Stimulated activated CD8-positive, alpha-beta memory T cell treated with anti-CD3 and anti-CD28 coated beads, Interleukin-15, amount 100 ng/mL, for 48 hours (primary cell): ENCODE data around the gene TMEM186.
"Not testable (repeated sequence)": the region's sequence is repeated elsewhere in the genome, so short reads cannot be mapped to it uniquely, and the experiment has no call there.

ENCODE experiments used
- DNase-seq, 2 donors: peaks; one replicate each; pipeline ENCODE4 v3.0.0-alpha.2; 2020; ENCODE audit warnings: low read depth in 2 of 2

The TMEM186 gene, protein sequence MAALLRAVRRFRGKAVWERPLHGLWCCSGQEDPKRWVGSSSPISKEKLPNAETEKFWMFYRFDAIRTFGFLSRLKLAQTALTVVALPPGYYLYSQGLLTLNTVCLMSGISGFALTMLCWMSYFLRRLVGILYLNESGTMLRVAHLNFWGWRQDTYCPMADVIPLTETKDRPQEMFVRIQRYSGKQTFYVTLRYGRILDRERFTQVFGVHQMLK

DNA sequence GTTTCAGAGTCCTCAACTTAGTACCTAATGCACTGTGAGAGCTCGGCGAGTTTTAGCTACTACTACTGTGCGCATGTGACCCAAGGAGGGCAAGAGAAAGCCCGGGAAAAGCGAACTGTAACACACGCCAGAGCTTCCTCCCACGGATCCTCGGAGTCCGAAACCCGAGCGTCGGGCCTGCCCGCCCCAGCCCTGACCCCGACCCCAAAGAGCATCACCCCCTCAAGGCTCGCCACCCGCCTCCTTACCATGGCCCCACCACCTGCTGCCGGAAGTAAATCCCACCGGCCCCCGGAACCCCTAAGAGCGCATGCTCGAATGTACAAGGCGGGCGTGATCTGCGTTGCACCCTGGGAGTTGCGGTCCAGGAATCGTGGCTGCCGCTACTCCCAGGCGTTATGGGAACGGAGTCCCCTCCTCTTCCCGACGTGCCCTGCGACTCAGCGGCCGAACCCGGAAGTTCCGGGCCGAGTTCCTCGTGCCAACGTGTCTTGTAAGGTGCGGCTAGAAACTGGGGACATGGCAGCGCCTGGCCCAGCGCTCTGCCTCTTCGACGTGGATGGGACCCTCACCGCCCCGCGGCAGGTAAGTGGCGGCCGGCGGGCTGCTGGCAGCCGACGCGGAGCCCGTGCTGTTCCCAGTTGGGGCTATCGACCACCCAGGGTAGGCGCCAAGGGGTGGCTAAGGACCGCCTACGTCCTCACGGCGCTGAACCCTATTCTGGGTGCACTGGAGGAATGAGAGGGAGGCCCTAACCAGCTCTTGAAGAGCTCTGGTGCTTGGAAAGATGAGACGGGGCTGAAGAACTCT lies at the start of gene TMEM186, which contains the start of gene PMM2:
Gene TMEM186, minus strand, starts transcription at position 276 of the 810 bp plus-strand sequence. Its CDS starts 25 bp downstream, at position 251.
Gene PMM2, plus strand, starts transcription at position 476 of the 810 bp plus-strand sequence. Its CDS starts 44 bp downstream, at position 520.
- DNase-seq: peak; percentile 94 to 95

DNA sequence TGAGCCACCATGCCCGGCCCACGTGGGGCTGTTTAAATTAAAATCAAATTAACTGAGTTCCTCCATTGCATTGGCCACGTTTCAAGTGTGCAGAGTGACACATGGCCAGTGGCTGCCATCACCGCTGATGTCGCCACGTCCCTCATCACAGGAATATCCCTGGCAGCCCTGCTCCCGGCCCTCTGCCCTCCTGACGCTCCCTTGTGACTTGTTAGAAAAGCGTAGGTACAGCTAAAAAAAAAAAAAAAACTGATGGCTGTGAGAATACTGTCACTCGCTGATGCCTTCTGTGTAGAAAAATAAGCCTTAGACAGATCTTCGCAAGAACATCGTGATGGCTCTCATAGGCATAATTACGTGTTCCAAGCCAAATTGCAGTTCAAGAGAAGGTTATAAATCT lies 49.7 kb upstream of the TMEM186 start:
- no peak for DNase-seq

DNA sequence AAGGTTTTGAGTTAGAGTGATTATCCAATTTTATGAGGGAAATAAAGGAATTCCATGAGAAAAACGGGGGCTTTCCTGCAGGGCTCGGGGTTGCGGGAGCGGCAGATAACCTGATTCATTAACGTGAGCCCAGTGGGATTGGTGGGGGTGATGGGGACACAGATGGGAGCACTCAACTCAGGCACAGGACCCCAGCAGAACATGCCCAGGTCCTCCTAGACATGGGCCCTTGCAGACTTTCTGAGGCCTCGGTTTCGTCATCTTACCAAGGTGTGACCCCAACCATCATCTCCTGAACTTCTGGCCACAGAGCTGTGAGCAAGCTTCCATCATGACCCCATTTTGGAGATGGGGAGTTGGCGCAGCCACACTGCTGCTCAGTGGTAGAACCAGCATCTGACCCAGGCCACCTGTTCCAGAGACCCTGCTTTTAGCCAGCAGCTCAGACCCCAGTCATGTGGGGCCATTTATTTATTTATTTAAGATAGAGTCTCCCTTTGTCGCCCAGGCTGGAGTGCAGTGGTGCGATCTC lies 49.0 kb upstream of the TMEM186 start:
- no peak for DNase-seq

DNA sequence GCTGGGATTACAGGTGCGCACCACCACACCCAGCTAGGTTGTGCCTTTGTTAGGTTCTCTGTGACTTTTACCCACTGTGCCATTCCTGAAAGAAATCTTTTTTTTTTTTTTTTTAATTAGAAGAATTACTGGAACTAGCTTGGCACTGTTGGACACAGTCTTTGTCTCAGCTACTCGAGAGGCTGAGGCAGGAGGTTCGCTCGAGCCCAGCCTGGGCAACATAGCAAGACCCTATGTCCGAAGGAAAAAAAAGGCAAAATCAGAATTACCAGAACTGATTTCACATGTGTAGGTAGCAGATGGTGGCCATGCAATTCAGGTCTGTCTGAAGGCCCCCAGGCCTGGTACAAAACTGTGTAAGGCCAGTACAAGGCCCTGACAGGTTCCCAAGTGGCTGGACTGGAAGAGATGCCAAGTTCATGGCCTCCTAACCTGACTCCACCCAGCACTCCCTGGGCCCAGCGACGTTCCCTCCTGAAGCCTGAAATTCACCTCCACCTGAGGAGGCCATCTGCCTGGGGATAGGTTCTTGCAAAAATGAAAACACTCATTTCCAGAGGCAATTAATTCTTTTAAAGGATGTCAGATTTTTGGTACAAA lies 48.4 kb upstream of the TMEM186 start:
- no peak for DNase-seq

DNA sequence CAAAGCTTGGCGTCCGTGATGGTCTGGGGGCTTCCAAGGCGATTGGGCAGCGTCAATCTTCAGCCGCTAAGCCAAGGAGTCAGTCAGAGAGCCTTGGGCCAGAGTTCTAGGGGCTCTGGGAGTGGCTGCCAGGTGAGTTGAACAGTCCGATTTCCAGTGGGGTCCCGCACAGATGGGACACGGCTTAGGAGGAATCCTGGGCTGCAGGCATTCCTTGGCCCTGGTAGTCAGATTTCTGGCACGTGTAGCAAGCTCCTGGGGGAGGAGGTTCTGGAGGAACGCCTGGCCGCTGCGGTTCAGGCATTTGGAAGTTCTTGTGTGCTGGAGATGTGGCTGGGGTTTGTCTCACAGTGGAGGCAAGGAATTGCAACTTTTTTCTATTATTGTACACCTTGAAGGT lies 45.9 kb upstream of the TMEM186 start:
- DNase-seq: not testable (repeated sequence)

DNA sequence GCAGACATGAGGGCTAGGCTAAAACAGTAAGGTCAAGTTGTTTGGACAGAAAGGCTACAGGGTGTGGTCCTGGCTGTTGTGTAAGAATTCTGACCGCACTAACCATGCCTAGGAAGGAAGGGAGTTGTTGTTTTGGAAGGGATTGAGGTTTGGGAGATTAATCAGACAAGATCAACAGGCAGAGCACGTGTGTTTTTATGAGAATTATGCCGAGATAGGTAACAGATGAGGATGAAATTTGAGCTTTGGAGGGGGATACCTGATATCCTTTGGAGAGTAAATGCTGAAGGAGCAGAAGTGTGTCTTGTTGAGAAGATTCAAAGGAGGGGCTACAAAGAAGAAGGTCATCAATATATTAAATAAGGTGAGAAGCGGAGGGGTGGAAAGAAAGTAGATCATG lies 44.6 kb upstream of the TMEM186 start:
- not testable (repeated sequence) for DNase-seq

DNA sequence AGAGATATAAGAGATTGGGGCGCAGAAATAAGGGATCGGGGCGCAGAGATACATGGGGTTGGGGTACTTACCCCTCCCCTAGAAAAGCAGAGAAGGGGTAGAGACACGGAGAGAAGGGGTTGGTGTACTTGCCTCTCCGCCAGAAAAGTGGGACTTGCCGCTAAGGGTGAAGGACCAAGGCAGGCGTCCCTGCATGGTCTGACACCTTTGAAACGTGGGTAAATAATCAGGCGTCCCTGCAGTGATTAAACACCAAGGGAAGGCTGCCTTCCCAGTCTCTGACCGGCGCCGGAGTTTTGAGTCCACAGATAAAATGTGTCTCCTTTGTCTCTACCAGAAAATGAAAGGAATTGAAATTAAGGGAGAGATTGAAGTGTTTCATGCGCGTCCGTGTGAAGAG lies 40.2 kb upstream of the TMEM186 start:
- not testable (repeated sequence) for DNase-seq

DNA sequence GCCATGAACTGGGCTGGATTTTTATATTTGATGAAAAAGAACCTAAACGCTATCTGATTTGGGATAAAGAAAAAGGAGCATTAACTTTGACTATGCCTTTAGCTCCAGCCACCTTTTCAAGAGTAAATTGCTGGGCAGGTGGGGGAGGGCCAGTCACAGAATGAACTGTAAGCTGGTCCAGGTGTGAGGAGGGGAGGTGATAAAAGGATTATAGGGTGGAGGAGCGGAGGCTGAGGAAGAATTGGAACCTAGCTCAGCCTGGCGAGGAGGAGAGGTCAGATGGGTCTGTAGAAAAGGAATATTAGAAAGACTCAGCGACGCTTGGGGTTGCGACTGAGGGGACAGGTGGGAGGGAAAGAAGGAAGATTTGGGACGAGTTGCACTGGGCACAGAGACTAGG lies 39.4 kb upstream of the TMEM186 start:
- not testable (repeated sequence) for DNase-seq

DNA sequence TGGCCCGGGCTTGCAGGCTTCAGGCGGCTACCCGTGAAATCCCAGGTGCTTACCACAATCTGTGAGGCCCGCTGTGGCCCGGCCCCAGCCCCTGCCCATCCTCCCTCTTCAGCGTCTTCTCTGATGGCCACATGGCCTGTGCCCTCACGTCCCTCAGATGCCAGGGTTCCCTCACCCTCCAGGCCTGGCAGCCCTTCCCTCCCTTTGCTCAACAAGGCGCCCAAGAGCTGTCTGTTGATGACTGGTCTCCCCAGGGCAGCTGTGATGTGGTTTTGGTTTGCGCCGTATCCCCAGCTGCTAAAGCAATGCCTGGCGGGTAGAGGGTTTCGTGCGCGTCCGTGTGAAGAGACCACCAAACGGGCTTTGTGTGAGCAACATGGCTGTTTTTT lies 35.3 kb upstream of the TMEM186 start:
- DNase-seq: no peak

DNA sequence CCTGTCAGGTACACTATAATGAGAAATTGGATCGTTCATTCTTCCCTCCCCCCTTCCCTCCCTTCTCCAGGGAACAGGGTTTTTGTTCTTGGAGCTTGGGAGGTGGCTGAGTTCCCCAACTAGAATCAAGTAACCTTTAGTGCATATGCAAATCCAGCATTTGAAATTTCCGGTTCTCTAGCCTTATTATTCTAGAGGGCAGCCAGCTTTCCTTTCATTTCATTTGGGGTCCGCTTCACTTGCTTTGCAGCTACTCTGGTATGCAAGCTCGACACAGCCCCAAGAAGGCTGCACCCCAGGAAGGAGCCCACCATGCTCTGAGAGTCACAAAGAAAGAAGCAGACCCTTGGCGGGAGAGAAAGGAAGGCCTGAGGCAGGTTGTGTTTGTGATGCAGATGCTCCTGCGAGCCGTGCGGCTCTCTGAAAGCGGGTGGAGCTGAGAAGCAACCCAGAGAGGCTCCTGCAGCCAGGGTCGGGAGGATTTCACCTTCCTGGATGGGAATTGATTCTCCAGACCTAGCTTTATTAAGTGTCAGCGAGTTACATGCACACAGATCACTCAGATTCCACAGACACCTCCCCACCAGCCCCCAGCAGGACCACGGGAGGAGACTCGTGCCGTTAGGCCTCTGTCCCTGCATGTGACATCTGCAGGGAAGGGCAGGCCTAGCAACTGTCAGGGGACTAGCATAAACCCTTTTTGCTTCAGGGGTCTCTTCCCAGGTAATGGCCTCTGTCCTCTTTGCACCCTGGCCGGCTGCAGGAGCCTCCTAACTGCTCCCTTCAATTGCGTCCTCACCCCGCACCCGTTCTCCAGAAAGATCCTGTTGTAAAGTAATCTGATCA lies 34.7 kb upstream of the TMEM186 start:
- DNase-seq: no peak

DNA sequence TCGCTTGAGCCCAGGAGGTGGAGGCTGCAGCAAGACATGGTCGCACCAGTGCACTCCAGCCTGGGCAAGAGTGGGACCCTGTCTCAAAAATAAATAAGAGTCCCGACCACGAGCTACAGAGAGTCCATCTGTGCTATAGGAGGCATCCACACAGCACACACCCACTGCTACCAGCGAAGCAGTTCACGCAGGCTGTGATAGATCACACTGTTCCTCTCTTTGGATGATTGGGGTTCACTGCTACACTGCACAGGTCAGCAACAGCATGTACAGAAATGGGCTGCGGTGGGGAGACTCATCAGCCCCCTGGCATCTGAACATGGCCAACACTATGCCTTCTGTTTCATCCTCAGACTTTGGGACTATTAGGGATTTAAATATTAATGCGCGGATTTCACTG lies 34.0 kb upstream of the TMEM186 start:
- DNase-seq: no peak

DNA sequence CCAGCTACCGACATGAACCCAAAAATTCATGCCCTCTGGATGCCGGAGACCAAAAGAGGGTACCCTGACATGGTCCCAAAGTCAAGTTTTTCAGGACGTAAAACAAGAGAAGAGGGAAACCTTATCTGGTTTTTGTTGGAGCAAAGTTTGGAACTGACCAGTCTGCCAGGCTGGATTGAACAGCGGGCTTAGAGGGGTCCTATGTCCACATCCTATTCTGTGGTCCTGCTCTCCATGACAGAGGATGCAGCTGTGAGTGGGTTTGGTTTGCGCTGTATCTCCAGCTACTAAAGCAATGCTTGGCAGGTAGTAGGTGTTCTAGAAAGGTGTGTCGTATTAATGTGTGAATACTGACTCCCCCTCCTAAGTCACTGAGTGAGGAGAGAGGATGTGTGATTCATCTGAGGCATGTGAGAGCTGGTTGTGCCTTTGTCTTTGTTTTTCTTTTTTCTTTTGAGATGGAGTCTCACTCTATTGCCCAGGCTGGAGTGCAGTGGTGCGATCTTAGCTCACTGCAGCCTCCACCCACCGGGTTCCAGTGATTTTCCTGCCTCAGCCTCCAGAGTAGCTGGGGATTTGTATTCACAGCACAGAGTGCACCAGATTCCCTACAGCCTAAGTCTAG lies 31.2 kb upstream of the TMEM186 start:
- no peak for DNase-seq

DNA sequence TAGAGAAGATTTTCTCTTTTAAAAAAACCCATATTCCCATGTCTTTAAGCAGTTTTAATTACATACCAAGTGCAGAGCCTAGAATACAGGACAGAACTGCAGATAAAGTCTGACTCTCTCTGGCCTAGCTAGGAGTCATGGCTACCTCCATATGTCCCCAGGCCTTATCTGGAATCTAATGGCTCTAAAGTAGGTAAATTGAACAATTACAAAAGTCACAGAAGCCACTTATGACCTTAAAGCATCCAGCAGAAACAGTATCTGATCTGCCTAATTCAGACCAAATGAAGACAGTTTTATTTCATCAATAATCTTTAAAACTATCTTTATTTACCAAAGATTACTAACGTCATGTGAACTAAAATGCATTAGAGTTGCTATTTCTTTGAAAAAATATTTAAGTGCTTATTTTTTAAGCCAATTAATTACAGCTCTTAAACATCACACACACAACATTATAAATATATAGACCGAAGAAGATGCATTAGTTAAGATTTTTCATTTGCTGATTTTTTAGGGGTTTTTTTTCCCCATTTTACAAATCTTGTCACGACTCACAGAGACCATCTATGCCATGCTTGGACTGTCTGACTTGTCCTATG lies 28.9 kb upstream of the TMEM186 start:
- DNase-seq: no peak

DNA sequence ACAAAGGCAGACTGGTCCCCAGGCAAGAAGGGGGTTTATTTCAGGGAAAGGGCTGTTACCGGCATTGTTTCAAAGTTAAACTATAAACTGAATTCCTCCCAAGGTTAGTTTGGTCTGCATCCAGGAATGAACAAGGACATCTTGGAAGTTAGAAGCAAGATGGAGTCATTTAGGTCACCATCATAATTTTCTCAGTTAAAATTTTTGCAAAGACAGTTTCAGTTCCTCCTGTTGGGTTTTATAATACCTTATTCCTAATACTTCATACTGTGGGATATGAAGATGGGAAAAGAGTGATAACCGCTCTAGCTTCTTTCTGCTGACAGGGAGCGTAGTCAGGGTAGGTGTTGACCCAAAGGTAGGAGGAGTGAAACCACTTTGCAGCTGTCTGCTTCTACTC lies 25.0 kb upstream of the TMEM186 start:
- no peak for DNase-seq

DNA sequence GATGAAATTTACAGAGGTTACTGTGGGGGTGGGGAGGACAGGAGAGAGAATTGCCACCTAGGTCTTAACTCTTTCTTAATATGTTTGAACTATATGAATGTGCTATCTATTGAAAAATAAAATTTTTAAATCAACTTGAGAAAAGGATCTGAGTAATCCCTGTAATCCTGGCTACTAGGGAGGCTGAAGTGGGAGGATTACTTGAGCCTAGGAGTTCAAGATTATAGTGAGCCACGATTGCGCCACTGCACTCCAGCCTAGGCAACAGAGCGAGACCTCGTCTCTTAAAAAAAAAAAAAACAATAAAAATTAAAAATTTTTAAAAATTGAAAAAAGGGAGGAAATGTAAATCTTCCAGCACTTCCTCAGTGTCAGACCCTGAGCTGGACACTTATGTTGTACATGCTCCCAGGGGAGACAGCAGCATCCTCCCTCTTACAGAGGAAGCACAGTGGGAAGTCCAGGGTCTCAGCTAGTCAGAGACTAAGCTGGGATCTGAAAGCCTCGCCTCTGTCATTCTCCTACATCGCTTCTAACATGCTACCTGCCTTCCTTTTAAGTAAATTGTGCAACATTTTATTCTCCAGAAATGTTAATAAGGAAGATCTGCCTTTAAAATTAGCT lies 22.1 kb upstream of the TMEM186 start:
- DNase-seq: no peak

DNA sequence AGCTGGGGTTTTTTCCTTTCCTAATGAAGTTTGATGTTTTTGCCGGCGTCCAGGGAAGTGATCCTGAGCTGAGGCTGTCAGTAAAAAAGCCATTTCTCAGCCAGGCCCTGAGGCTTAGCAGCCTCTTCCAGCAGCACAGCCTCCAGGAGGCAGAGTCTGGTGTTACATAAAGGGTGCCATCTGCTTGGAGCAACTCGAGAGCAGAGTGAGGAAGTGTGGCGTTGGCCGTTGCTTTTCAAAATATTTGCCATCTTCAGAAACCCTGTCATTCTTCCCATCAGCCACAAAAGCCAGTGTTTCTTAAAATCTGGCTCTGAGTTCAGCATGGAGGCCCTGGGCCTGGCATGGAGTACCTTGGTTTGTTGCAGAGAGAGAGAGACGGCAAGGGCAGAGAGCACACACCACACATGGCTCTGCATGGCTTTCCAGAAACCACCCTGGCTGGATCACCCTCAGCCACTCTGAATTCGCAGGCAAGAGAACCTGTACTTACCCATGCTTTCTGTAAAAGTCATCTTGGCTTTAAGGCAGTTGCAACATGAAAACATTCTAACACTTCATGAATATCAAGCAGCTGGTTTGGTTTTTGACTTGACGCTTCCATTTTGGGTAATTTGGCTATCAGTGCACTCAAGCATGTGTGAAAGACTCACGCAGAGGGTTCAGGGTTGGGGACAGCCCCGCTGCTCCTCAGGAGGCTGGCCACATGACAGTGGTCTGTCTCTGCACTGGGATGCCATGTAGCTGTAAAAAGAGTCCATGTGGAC lies 21.2 kb upstream of the TMEM186 start:
- no peak for DNase-seq

DNA sequence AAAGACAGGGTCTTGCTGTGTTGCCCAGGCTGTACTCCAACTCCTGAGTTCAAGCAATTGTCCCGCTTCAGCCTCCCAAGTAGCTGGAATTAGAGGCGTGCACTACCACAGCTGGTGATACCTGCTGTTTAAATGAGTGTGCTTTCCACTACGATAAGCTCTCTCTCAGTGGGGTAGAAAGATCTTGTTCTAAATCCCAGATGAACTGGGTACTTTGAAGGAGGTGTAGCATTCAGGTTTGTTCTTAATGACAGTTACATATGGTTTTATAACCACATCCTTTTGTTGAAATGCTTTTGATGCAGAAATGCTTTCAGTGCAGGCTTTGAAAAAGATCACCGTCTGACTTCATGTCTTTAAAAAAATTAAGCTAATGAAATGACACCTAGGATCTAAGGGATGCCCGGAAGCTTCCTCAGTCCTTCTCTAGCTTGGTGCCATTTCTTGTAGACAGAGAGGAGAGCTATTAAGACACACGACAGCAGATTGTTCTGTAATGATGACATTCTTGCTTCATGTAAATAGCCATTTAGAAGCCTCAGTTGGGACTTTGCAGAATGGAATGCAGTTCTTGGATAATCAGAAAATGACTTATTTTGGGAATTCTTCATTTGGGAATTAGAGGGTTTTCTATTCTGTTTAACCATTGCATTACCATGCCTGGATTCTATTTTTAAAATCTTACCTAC lies 19.7 kb upstream of the TMEM186 start:
- no peak for DNase-seq

DNA sequence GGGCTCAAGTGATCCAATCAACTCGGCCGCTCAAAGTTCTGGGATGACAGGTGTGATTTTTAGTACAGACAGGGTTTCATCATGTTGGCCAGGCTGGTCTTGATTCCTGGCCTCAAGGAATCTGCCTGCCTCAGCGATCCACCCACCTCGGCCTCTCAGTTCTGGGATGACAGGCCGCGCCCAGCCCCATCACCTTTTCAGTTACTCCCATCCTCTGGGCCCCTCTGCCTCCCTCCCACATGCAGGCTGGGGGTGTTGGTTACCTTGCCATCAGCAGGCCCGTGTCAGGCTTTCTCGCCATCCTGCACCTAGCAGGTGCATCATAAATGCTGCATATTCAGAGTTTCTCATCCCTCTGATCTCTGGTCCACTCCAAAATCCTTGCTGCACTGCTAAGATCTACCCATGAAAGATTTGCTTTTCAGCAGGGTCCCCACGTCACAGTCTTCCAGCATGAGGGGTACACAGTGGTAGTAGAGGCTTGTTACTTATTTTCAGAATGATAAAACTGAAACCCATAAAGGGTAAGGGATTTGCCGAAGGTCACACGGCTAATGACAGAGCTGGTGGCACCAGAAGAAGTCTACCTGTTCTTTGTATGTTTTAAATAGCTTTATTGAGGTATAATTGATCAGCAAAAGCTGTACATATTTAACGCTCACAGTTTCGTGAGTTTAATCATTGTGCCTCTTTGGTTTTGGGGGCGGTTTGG lies 16.8 kb upstream of the TMEM186 start:
- DNase-seq: no peak
